NCI-H2107 treated with DMSO at 0.1 percent for 48 hours (cell line): ENCODE measurements around the gene PEX5L.
A peak's percentile ranks its signal among the peaks of the same experiment; 100 is the strongest.
"Not testable (repeated sequence)": the region's sequence is repeated elsewhere in the genome, so short reads cannot be mapped to it uniquely, and the experiment has no call there.

Experiments
- DNase-seq: peaks from one replicate; lab custom pipeline; 2025; ENCODE audit not compliant: unreplicated experiment; lab: John Stamatoyannopoulos, UW

Gene PEX5L

DNA sequence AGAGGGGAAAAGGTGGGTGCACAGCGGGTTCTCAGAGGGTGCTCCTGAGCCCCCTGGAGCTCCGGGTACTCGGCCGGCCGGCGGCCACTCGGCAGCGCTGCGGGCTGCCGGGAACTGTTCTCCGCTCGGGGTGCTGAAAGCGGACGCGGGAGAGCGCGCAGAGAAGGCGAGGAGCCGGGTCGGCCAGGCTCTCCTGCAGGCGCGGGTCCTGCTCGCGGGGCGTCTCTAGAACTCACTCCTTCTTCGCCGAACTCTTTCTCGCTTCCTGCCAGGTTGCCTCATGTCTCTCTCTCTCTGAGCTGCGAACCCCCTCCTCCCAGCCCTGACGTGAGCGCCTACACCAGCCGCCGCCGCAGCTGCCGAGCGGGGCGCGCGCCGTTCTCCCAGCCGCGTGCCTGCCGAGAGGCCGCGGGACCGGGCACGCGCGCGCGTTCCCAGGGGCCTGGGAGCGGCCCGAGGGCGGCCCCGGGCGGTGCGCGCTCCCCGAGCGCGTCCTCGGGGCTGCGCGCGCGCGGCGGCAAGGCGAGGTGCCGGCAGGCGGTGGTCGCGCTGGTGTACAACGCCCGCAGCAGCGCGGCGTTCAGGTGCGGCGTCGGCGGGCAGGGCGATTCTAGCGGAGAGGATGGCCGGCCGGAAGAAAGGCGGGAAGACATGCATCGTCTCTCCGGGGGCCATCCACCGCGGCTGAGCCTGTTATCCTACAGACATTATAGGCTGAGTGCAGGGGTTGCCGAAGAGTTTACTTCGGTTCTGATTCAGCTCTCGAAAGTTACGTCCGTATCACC lies at the start of gene PEX5L:
PEX5L (minus strand) TSS at position 267 of the 785 bp plus-strand sequence. CDS start 338 bp downstream, outside the sequence.
- DNase-seq: peak; percentile 81

- DNase-seq: peak; percentile 91
These were observed 48.5 kb upstream of the PEX5L start for GRCh38 chr3:180085122-180085710.

DNA sequence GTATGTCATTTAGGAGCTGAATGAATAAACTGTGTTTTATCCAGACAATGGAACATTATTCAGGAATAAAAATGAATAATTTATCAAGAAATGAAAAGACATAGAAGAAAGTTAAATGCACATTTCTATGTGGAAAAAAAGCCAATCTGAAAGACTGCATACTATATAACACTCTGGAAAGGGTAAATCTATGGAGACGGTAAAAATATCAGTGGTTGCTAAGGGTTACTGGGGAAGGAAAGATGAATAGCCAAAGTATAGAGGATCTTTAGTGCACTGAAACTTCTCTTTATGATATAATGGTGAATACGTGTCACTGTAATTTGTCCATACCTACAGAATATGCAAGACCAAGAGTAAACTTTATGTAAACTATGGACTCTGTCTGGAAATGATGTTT lies 46.0 kb upstream of the PEX5L start:
- no peak for DNase-seq

DNA sequence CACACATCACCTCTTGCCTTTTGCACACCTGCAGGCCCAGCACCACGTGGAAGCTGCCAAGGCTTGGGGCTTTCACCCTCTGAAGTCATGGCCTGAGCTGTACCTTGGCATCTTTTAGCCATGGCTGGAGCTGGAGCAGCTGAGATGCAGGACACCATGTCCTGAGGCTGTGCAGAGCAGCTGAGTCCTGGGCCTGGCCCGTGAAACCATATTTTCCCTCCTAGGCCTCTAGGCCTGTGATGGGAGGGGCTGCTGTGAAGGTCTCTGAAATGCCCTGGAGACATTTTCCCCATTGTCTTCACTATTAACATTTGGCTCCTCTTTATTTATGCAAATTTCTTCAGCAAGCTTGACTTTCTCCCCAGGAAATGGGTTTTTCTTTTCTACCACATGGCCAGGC lies 41.9 kb upstream of the PEX5L start:
- DNase-seq: no peak

DNA sequence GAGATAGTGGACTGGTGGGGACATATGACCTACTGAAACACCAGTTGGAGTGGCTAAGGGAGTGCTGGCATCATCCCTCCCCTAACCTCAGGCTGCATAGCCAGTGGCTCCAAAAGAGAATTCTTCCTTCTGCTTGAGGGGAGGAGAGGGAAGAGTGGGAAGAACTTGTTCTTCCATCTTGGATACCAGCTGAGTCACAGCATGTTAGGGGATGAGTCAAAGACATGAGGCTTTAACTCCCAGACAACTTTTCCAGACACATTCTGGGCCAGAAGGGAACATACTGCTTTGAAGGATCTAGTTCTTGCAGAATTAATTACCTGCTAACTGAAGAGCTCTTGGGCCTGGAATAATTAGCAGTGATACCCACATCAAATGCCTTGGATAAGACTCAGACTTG lies 36.8 kb upstream of the PEX5L start:
- DNase-seq: no peak

DNA sequence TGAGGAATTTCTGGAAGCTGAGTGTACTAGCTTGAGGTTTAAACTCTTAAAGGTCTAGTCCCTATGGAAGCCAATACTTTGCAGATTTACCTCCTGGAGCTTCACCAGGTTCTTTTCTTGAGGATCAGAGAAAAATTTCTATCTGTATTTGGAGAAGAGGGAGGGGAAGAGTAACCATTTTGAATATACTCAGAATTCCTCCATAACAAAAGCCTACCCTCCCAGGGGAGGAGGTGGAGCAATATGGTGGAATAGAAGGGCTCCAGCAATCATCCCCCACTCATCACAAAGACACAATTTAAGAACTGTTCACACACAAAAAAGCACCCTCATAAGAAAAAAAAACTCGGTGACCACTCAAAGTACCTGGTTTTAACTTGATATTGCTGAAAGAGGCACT lies 36.0 kb upstream of the PEX5L start:
- no peak for DNase-seq

DNA sequence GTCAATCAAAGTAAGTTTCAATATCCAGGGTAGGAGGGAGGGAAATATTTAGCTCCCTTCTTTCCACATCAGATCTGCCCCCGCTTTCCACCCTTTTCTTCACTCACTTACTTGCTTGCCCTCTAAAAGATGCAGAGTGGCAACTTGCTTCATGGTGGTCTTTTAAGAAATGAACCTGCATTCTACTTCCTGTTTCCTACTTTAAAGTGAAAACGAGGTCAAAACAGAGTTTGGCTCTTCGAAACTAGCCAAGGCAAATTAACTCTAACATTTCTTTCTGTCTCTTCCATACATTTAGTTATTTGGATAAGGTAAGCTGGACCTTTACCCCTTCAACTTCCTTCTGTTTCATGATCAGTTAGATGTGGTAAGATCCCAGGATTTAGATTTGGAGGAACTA lies 34.2 kb upstream of the PEX5L start:
- DNase-seq: no peak

GRCh38 chr3:180068023-180068422 lies 31.3 kb upstream of the PEX5L start:
- DNase-seq: no peak

DNA sequence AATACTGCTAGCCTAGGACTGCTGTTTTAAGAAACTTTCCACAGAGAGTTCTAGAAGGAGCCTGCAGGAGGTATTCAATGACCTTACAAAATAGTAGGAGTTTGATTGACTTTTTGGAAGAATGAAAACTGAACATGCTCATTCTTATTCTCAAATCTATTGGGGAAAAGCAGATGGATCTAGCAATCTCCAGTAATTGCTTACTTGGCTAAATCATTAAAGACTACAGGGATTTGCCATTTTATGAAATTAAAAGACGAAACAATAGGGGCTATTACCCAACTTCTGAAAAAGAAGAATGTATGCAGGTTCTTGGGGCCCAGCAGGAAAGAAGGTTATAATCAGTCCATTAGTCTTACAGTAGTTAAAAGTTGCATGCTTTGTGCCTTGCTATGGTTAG lies 29.9 kb upstream of the PEX5L start:
- no peak for DNase-seq

GRCh38 chr3:180063783-180064182 lies 27.0 kb upstream of the PEX5L start:
- DNase-seq: peak; percentile 79

- no peak for DNase-seq
These were observed 26.0 kb upstream of the PEX5L start for GRCh38 chr3:180062771-180063170.

DNA sequence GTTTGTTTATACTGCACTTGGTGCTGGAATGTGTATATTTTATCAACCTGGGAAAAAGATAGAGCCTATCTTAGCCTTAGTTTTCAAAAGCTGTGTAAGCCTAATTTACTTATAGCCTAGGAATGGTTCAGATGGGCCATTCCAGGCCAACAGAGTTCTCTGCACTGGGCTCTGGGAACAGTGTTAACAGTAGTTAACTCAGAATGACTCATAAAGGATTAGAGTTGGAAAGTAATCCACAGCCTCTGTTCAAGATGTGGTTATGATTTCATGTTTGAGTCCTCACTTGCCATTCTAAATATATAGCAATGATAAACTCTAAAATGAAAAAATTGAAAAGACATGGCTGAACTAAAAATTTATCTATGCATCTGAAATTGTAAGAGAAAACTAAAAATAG lies 22.6 kb upstream of the PEX5L start:
- no peak for DNase-seq

GRCh38 chr3:180058238-180058637 lies 21.5 kb upstream of the PEX5L start:
- no peak for DNase-seq

DNA sequence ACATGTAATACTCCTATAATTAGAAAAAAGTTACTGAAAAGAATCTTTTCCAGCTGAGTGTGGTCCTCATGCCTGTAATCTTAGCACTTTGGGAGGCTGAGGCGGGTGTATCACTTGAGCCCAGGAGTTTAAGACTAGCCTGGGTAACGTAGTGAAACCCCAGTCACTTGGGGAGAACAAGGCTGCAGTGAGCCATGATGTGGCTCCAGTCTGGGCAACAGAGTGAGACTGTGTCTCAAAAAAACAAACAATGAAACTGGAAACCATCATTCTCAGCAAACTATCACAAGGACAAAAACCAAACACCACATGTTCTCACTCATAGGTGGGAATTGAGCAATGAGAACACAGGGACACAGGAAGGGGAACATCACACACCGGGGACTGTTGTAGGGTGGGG lies 18.9 kb upstream of the PEX5L start:
- not testable (repeated sequence) for DNase-seq

- no peak for DNase-seq
These were observed 12.7 kb upstream of the PEX5L start for GRCh38 chr3:180049391-180049790.

DNA sequence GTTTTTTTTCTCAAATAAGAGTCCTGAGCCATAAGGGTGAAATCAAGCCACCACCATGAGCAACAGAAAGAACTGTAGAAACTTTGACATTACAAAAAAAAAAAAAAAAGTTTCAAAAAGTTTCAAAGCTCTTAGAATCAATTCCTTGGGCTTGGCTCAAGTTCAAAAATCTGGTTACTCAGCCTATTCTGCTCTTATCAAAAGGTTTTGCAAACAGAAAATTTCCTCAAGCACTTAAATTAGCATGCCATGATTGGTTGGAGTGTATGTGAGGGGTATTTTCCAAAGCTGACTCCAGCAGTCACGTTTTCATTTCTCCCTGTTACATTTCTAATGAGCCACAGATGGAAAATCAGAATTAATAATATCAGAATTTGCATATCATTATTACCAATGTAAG lies 12.1 kb upstream of the PEX5L start:
- no peak for DNase-seq

- no peak for DNase-seq
These were observed 11.4 kb upstream of the PEX5L start for GRCh38 chr3:180048103-180048502.

DNA sequence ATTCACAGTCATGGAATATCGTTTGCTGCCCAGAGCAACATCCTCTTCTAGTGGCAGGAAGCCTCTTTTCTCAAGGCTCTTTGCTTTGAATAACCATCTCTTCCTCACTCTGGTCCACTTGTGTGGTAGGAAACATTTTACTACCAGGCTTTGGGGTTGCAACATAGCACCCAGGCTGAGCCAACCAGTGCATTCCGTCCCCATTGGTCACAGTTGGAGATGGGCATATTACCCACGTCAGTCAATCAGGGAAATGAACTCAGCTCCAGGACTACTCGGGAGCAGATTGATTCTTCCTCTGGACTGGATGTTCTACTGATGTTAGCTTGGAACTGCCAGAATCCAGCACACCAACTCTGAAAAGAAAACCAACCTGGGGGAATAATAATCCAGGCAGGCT lies 4.2 kb upstream of the PEX5L start:
- peak; percentile 37 for DNase-seq

- peak; percentile 94 for DNase-seq
These were observed 556 bp downstream of the PEX5L start for GRCh38 chr3:180036092-180036670.

DNA sequence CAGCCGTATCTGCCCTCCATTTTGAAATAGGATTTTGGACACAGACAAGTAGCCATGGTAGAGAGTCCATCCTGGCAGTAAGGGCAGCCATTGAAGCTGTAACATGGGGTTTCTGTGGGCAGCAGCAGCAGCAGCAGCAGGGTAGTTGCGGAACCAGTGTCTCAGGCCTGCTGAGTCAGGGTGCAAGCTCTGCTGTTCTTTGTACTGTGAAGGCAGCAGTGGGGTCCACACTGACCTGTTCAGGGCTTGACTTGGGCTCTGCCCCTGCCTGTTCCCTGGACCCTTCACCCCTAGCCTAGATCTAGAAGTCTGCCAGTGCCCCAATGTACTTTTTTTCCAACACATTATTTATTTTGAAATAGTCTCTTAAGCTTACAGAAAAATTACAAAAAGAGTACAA lies 9.7 kb downstream of the PEX5L start:
- no peak for DNase-seq

GRCh38 chr3:180018543-180018942 lies 18.2 kb downstream of the PEX5L start:
- no peak for DNase-seq

DNA sequence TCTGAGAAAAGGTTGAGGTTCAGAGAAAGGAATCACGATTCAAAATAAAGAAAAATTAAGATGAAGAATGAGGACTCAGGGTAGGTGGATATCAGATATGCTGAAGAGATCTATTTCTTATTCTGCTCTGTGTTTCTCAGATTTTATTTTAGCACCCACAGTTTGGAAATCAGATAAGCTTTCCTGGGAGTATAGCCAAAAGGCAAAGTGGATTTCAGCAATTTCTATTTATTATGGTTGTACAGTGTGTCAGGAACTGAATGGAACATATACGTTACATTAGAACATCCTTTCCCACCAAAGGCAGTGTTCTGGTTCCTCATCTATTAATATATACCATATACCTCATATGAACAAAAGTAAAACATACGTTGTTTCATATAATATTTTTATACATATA lies 18.9 kb downstream of the PEX5L start:
- no peak for DNase-seq
